ENCODE data around the gene IQCE.

IQCE gene

GRCh38 chr7:2512713-2513112 is 46.1 kb upstream of the IQCE start:
- TF ChIP-seq CTCF (IDR thresholded peaks at IDR 0.05): no peak

- no peak for TF ChIP-seq CTCF (IDR thresholded peaks at IDR 0.05)
Observed at GRCh38 chr7:2513702-2514101, 45.1 kb upstream of the IQCE start.

GRCh38 chr7:2514473-2515423 is 44.0 kb upstream of the IQCE start:
- no peak for TF ChIP-seq CTCF (IDR thresholded peaks at IDR 0.05)

GRCh38 chr7:2515424-2516193 is 43.2 kb upstream of the IQCE start:
- TF ChIP-seq CTCF (IDR thresholded peaks at IDR 0.05): no peak

- no peak for TF ChIP-seq CTCF (IDR thresholded peaks at IDR 0.05)
Observed at GRCh38 chr7:2516194-2516555, 42.6 kb upstream of the IQCE start.

- TF ChIP-seq CTCF (IDR thresholded peaks at IDR 0.05): no peak
Observed at GRCh38 chr7:2517026-2517425, 41.8 kb upstream of the IQCE start.

- TF ChIP-seq CTCF (IDR thresholded peaks at IDR 0.05): no peak
Observed at GRCh38 chr7:2517678-2518507, 40.9 kb upstream of the IQCE start.
